HepG2 (cell line): ENCODE data around the gene NTM.

Experiments
- ETV5 ChIP-seq: IDR thresholded peaks from 2 replicates; pipeline ENCODE4 v1.6.1; 2018; ENCODE audit warnings: missing biosample characterization, missing genetic modification reagents, inconsistent platforms, borderline replicate concordance
- EZH2 ChIP-seq: conservative IDR thresholded peaks from 2 replicates; pipeline ENCODE4 v1.6.1; 2012; ENCODE audit warnings: mild to moderate bottlenecking, low read depth, low read length, moderate library complexity
- FOXJ3 ChIP-seq: sonication (generic); formaldehyde crosslinking; IDR thresholded peaks from 2 replicates; pipeline ENCODE4 v1.4.0; 2020; ENCODE audit warnings: missing genetic modification reagents, mild to moderate bottlenecking, borderline replicate concordance
- IRF2 ChIP-seq: IDR thresholded peaks from 2 replicates; pipeline ENCODE4 v1.6.1; 2018; ENCODE audit warnings: missing genetic modification reagents, missing compliant biosample characterization
- MAX ChIP-seq: IDR thresholded peaks from 2 replicates; pipeline ENCODE4 v1.6.1; 2012; ENCODE audit warnings: inconsistent platforms
- NR1H2 ChIP-seq: sonication (generic); formaldehyde crosslinking; IDR thresholded peaks from 2 replicates; pipeline ENCODE4 v1.8.1; 2022; ENCODE audit warnings: low read depth, missing genetic modification reagents, borderline replicate concordance
- SAFB2 ChIP-seq: sonication (generic); formaldehyde crosslinking; IDR thresholded peaks from 2 replicates; pipeline ENCODE4 v1.5.1; 2020; ENCODE audit warnings: missing genetic modification reagents, low read depth, mild to moderate bottlenecking, borderline replicate concordance
- SETDB1 ChIP-seq: sonication (generic); formaldehyde crosslinking; IDR thresholded peaks from 2 replicates; pipeline ENCODE4 v1.5.1; 2020; ENCODE audit warnings: missing genetic modification reagents, mild to moderate bottlenecking, borderline replicate concordance
- ZFX ChIP-seq: sonication (generic); formaldehyde crosslinking; IDR thresholded peaks from 2 replicates; pipeline ENCODE4 v1.4.0; 2020; ENCODE audit warnings: mild to moderate bottlenecking, low read depth, missing genetic modification reagents, moderate library complexity
- ZNF121 ChIP-seq: sonication (generic); formaldehyde crosslinking; IDR thresholded peaks from 2 replicates; pipeline ENCODE4 v1.5.0; 2020; ENCODE audit warnings: mild to moderate bottlenecking, missing genetic modification reagents
- ZNF292 ChIP-seq: sonication (generic); formaldehyde crosslinking; IDR thresholded peaks from 2 replicates; pipeline ENCODE4 v1.8.1; 2022; ENCODE audit warnings: mild to moderate bottlenecking, low read depth, missing genetic modification reagents, borderline replicate concordance

DNA sequence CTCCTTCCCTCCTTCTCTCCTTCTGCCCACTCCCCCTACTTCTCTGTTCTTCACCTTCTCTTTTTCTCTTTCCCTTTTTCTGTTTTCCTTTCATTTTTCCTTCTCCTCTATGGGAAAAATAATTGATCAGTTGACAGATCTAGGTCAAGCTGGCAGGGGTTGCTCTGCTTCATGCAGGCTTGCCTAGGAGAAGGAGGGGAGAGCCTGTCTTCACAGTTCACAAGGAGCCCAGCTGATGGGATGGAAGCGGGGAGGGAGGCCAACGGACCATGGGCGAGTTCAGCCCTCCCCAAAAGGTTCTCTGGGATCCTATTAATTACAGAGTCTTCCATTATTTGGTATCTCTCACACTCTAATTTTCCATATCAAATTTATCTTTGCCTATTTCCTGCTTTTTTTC, 5.5 kb downstream of the NTM start:
- TF ChIP-seq ETV5 (CRISPR knock-in tag) = no peak
- no peak for TF ChIP-seq ZFX (CRISPR knock-in tag)
- no peak for TF ChIP-seq EZH2
- no peak for TF ChIP-seq ZNF292 (CRISPR knock-in tag)
- no peak for TF ChIP-seq IRF2 (CRISPR knock-in tag)
- TF ChIP-seq SAFB2 = no peak
- no peak for TF ChIP-seq MAX
- TF ChIP-seq FOXJ3 (CRISPR knock-in tag) = no peak
- no peak for TF ChIP-seq NR1H2 (CRISPR knock-in tag)
- no peak for TF ChIP-seq ZNF121 (CRISPR knock-in tag)
- TF ChIP-seq SETDB1 (CRISPR knock-in tag) = no peak
